Measurements from ENCODE around the gene TMEM38B.

TMEM38B gene

DNA sequence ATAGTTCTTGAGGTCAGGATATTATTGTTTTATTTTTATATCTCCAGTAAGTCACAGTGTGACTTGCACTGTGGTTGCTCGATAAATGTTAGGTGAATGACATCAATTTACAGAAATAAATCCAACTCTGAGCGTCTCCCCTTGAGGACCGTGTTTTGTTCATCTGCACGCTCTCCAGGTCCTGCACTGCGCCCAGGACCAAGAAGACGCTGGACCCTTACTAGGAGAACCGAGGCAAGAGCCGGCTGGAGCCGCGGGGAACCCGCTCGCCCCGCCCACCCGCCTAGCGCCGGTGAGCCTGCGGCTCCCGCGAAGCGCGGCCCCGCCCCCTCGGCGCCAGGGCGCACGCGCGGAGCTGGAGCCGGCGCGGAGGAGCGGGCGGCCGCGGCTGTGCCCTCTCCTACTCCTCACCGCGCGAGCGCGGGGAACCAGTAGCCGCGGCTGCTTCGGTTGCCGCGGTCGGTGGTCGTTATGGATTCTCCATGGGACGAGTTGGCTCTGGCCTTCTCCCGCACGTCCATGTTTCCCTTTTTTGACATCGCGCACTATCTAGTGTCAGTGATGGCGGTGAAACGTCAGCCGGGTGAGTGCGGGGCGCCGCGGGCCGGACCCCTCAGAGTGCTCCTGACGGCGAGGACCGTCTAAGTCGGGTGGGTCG is at the start of gene TMEM38B:
TSS of gene TMEM38B (plus strand) at position 352 of the 658 bp plus-strand sequence. CDS start at position 472, 120 bp downstream.
- DNase-seq: peak; percentile 88

GRCh38 chr9:105646879-105647594 is 47.3 kb upstream of the TMEM38B start:
- DNase-seq: no peak

DNA sequence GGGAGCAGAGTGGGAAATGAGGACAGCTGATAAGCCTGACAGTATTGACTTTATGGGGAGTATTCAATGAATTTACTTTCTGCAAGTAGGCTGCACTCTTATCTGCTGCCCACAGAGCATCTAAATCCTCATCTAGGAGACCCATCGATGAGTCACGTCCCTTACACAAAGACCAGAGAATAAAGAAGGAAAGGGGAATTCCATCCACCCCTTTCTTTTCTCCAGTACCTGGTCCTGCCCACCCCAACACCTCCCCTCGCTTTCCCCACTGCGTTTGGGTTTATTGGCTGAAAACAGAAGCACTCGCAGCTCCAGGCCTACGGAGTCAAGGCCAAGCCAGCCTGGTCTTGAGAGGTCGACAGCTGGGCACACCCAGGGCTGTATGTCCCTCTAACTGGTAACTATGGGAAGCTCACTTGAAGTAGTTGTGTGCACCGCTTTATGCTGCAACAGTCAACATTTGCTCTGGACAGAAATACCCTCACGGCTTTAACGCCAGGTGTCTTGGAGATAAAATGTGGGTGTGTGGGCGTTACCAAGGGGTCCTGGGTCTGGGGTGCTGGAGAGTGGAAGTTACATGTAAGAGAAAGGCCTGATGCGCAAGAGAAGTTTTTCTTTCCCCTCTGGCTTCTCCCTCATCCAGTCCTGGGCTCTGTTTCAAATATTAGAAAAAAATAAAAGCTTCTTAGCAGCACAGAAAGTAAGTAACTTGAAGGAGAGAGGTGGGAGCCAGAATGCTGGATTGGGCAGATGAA is 46.6 kb upstream of the TMEM38B start:
- DNase-seq: no peak

DNA sequence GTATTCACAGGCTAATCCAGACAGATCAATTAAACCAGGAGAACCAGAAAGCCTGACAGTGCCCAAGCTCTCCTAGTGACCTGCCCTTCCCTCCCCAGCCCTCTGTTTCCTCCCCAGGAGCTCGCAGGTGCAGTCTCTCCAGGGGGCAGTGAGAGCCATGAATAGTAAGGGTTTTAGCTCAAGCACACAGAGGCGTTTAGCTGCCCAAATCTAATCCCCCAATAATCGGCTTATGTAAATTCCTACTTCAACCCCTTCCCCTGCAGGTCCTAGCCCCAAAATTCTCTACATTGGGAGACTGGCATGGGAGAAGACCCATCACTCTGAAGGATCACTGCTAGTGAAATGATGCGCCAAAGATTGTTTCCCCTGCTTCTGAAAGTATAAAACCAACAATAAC is 42.5 kb upstream of the TMEM38B start:
- no peak for DNase-seq

GRCh38 chr9:105656131-105656921 is 38.0 kb upstream of the TMEM38B start:
- peak; percentile 30 for DNase-seq

- no peak for DNase-seq
These were observed 36.0 kb upstream of the TMEM38B start for GRCh38 chr9:105658351-105658750.

DNA sequence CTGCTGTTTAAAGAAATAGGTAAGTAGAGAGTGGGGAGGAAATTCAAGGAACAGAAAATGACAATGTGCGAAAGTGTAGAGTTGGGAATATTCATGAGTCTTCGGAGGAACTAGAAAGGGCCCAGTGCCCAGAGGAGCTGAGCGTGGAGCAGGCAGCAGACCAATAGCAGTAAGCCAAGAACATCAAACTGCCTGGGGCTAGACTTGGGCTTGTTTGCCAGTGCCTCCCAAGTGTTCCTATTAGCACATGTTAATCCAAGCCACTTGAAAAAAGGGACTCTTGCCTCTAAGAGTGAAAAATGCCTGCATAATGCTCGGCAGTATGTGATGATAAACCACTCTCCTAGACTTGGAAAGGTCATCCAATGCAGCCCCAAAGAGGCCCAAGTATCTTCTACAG is 33.3 kb upstream of the TMEM38B start:
- DNase-seq: no peak

- DNase-seq: no peak
These were observed 31.9 kb upstream of the TMEM38B start, which contains the start of gene TAL2 for GRCh38 chr9:105662184-105663104. TSS of gene TAL2 (plus strand) at chr9:105662457. CDS start at chr9:105662497, 40 bp downstream.

DNA sequence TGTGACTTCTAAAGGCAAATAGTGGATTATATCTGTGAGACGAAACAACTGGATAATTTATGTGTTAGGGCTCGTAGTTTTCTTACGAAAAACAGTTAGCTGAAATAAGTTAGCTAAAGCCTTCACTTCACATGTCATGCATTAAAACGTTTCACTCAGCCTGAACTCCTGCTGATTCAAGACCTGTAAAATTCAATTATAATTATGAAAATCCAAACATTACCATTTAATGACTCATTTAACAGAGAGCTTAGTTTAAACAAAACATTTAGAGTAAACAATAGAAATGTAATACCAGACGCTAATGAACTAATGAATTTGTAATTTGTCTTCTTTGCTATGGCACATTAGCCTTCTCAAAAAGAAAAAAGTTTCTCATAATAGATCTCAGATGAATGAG is 30.4 kb upstream of the TMEM38B start:
- DNase-seq: no peak

- no peak for DNase-seq
These were observed 26.5 kb upstream of the TMEM38B start for GRCh38 chr9:105667867-105668266.

GRCh38 chr9:105670315-105670714 is 24.0 kb upstream of the TMEM38B start:
- no peak for DNase-seq

DNA sequence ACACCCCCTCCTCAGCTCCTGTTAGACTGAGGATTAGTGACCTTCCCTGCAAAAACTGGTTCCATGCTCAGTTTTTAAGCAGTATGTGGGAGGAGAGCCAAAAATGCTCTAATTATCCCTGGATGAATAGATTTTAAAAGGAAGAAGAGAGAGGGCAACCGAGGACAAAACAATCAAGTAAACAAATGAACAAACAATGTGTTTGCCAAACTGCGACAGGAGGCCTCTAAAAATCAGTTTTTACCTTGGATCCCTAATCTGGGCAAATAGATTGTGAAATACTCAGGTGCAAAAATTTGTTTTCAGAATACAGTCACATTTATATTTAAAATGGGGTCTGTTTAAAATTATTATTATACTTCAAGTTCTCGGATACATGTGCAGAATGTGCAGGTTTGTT is 23.6 kb upstream of the TMEM38B start:
- no peak for DNase-seq

GRCh38 chr9:105672711-105673234 is 21.6 kb upstream of the TMEM38B start:
- no peak for DNase-seq

- DNase-seq: no peak
These were observed 20.4 kb upstream of the TMEM38B start for GRCh38 chr9:105673850-105674387.

DNA sequence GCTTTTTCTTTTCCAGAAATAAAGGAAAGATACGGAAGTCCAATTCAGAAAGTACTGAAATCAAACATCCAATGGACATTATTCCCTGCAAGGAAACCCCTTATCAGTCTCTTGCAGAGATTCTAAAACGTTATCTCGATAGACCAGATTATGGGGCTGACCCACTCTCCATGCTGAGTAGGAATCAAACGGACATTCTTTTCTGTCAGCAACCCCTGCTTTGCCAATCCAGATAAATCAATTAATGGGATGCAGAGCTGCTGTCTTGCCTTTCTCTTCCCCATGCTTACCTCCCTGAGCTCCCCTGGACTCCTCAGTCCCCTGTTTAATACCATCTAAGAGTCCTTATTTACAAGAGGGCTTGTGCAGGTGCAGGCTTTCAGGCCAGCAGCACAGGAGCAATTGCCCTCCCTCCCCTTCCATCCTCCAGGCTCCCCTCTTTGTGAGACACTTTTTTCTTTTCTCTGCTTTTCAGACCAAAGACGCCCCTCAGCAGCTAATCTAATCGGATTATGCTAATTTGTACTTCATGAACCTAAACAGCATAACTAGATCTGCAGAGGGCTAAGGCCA is 17.9 kb upstream of the TMEM38B start:
- DNase-seq: no peak

GRCh38 chr9:105678163-105678562 is 16.2 kb upstream of the TMEM38B start:
- no peak for DNase-seq

DNA sequence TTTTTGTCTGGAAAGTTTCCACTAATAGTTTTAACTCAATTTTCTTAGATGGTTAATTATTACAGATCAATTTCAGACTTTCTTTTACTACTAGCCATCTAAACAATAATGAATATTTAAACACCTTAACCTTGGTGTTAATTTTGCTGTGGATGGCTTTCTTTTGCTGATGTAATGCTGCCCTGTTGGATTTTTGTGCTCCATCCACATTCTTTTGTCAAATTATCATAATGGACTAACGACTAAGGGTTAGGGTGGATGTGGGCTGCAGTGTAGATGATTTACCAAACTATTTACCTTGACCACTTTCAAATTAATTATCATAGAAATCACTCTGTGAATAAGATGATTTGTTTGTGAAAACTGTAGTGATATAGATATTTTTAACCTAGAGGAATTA is 15.6 kb upstream of the TMEM38B start:
- no peak for DNase-seq

DNA sequence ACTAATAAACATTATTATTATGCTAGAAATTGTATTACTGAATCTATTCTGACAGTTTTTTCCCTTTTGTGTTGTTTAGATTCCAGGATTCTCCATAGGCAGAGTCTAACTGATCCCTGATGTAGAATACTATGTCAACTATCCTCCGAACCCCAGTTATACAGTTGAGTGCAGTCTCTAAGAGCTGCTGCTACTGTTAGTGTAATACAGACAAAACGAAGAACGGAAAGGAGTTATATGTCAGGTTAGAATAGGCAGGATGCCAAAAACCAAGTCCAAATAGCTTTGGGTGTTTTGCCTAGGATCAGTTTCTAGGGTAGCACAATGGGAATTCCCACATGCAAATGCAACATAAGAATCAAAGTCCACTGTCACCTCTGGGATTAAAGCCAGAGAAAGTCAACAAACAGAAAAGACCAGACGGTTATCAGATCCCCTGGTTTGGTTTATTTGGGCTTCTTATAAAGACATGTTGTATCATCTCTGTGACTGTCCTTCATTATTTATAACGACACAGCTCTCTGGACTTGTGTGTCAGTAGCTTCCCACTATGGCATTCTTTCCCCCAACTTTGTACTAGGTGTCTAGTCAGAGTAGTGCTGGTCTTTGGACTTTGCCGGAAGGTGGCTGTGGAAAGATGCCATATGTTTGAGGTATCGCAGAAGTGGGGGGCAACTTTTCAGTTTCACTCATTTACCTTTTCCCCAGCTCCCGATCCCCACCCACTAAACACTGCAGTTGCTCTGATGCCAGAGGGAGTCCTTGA is 14.9 kb upstream of the TMEM38B start:
- DNase-seq: no peak

GRCh38 chr9:105681313-105681712 is 13.0 kb upstream of the TMEM38B start:
- DNase-seq: no peak

DNA sequence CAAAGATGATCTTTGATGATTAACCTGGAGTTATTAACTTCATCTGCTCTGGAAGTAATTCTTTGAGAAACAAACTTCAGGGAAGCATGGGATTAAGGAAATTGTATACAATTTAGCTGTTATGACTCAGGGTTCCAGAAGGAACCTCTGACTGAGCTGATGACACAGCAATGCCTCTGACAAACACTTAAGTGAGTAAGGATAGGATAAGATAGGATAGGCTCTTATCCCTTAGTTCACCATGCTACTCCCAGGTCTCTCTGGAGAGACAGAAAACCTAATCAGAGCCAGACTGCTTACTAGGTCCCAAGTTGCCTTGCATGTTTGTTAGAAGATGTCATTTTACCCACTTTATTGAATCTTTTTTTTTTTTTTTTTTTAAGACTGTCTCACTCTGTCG is 12.6 kb upstream of the TMEM38B start:
- DNase-seq: no peak
